Measurements from ENCODE around the gene AUTS2.

The AUTS2 gene

GRCh38 chr7:69596723-69597277 is 1.5 kb upstream of the AUTS2 start (continued):
- TF ChIP-seq ZNF10 (tag by site-specific recombination; IDR thresholded peaks at IDR 0.05), result no peak
- TF ChIP-seq KLF16 (tag by site-specific recombination; IDR thresholded peaks at IDR 0.05), result no peak
- TF ChIP-seq ZNF768 (tag by site-specific recombination; IDR thresholded peaks at IDR 0.05), result 0 out of 2 replicates have a peak, but pooled peaks have one; percentile 43

- CTCF ChIA-PET, result no interaction called here
- peak overlapping the region; percentile 98 for H3K27ac ChIP-seq (ENCODE audit: extremely low read depth, low read depth, low read length)
- POLR2A ChIA-PET, result interaction anchor here (0.5 kb wide), 1 partner anchor 274 kb away, joined by 3 read pairs; no protein-coding TSS in a partner anchor
- H3K4me1 ChIP-seq (ENCODE audit: control insufficient read depth, insufficient read depth, low read length), result peaks cover 11% of the 10 kb centered on the region
- no peaks in the 10 kb centered on the region for H3K9me3 ChIP-seq (ENCODE audit: control insufficient read depth, insufficient read depth, low read depth, low read length)
- peak overlapping the region; percentile 61 for H3K4me3 ChIP-seq (ENCODE audit: low read depth, low read length)
- H3K36me3 ChIP-seq (ENCODE audit: control insufficient read depth in 2 of 2, insufficient read depth in 1 of 2, low read length in 2 of 2), result no peaks in the 10 kb centered on the region
- TF ChIP-seq ZNF704 (tag by site-specific recombination; IDR thresholded peaks at IDR 0.05) (no peak), REPIN1 (tag by site-specific recombination; IDR thresholded peaks at IDR 0.05; ENCODE audit: low read depth) (no peak), GLIS2 (tag by site-specific recombination; IDR thresholded peaks at IDR 0.05) (peak; percentile 98), BCL11A (tag by site-specific recombination; IDR thresholded peaks at IDR 0.05; ENCODE audit: low read depth) (peak; percentile 64; the same call in 1 of the 2 replicates), ZNF664 (tag by site-specific recombination; IDR thresholded peaks at IDR 0.05) (peak; percentile 18; the same call in 1 of the 2 replicates), ZBTB44 (tag by site-specific recombination; IDR thresholded peaks at IDR 0.05) (no peak), TRIM28 (IDR thresholded peaks at IDR 0.05; ENCODE audit: borderline replicate concordance, low read length) (no peak), CTCF (tag by site-specific recombination; IDR thresholded peaks at IDR 0.05) (peak; percentile 52), ZNF580 (tag by site-specific recombination; IDR thresholded peaks at IDR 0.05) (peak; percentile 24; the same call in 1 of the 2 replicates), ZSCAN23 (tag by site-specific recombination; IDR thresholded peaks at IDR 0.05) (no peak), SP3 (tag by site-specific recombination; IDR thresholded peaks at IDR 0.05) (peak; percentile 79)
- TF ChIP-seq, protein P1, sequence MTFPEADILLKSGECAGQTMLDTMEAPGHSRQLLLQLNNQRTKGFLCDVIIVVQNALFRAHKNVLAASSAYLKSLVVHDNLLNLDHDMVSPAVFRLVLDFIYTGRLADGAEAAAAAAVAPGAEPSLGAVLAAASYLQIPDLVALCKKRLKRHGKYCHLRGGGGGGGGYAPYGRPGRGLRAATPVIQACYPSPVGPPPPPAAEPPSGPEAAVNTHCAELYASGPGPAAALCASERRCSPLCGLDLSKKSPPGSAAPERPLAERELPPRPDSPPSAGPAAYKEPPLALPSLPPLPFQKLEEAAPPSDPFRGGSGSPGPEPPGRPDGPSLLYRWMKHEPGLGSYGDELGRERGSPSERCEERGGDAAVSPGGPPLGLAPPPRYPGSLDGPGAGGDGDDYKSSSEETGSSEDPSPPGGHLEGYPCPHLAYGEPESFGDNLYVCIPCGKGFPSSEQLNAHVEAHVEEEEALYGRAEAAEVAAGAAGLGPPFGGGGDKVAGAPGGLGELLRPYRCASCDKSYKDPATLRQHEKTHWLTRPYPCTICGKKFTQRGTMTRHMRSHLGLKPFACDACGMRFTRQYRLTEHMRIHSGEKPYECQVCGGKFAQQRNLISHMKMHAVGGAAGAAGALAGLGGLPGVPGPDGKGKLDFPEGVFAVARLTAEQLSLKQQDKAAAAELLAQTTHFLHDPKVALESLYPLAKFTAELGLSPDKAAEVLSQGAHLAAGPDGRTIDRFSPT (tag by site-specific recombination; IDR thresholded peaks at IDR 0.05), result peak; percentile 71; the same call in 1 of the 2 replicates
- TF ChIP-seq, protein P2, sequence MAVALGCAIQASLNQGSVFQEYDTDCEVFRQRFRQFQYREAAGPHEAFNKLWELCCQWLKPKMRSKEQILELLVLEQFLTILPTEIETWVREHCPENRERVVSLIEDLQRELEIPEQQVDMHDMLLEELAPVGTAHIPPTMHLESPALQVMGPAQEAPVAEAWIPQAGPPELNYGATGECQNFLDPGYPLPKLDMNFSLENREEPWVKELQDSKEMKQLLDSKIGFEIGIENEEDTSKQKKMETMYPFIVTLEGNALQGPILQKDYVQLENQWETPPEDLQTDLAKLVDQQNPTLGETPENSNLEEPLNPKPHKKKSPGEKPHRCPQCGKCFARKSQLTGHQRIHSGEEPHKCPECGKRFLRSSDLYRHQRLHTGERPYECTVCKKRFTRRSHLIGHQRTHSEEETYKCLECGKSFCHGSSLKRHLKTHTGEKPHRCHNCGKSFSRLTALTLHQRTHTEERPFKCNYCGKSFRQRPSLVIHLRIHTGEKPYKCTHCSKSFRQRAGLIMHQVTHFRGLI (tag by site-specific recombination; IDR thresholded peaks at IDR 0.05), result no peak
- TF ChIP-seq, protein P3, sequence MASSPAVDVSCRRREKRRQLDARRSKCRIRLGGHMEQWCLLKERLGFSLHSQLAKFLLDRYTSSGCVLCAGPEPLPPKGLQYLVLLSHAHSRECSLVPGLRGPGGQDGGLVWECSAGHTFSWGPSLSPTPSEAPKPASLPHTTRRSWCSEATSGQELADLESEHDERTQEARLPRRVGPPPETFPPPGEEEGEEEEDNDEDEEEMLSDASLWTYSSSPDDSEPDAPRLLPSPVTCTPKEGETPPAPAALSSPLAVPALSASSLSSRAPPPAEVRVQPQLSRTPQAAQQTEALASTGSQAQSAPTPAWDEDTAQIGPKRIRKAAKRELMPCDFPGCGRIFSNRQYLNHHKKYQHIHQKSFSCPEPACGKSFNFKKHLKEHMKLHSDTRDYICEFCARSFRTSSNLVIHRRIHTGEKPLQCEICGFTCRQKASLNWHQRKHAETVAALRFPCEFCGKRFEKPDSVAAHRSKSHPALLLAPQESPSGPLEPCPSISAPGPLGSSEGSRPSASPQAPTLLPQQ (tag by site-specific recombination; IDR thresholded peaks at IDR 0.05), result peak; percentile 76; the same call in 1 of the 2 replicates
- TF ChIP-seq, protein P4, sequence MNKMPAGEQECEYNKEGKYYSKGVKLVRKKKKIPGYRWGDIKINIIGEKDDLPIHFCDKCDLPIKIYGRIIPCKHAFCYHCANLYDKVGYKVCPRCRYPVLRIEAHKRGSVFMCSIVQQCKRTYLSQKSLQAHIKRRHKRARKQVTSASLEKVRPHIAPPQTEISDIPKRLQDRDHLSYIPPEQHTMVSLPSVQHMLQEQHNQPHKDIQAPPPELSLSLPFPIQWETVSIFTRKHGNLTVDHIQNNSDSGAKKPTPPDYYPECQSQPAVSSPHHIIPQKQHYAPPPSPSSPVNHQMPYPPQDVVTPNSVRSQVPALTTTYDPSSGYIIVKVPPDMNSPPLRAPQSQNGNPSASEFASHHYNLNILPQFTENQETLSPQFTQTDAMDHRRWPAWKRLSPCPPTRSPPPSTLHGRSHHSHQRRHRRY (tag by site-specific recombination; IDR thresholded peaks at IDR 0.05), result no peak; the same call in 1 of the 2 replicates
Observed at GRCh38 chr7:69597278-69598076, 798 bp upstream of the AUTS2 start.
